WTC11 (cell line): ENCODE measurements around the gene FRMD4A. TPM values are rescaled to one million over a fixed set of nuclear protein-coding genes. Genes with fewer than 3 reads are reported as not detected.
A peak's percentile ranks its signal among the peaks of the same experiment; 100 is the strongest.

Source experiments
- ATAC-seq: fragments of 200-7000 bp; cut with Tn5 transposase; 2 replicates; pipeline ENCODE4 v1.10.0; 2021; ENCODE audit warnings: mild to moderate bottlenecking, moderate library complexity
- CTCF ChIA-PET: fragments of 300-600 bp; sonication (Branson Sonifier 250); formaldehyde crosslinking; loops from one replicate; lab custom pipeline; 2021; ENCODE audit warnings: antibody characterized with exemption; lab: Charles Lee
- POLR2A ChIA-PET: fragments of 350-600 bp; sonication (Branson Sonifier 250); formaldehyde crosslinking; loops from one replicate; lab custom pipeline; 2021; ENCODE audit warnings: antibody characterized with exemption; lab: Charles Lee
- DNase-seq: peaks from one replicate; pipeline ENCODE4 v3.0.0; 2021; ENCODE audit warnings: low spot score
- H3K27ac Mint-ChIP-seq: 2 replicates; pipeline ENCODE4 v1.8.0; 2021; ENCODE audit warnings: mixed read lengths
- H3K27me3 Mint-ChIP-seq: 2 replicates; pipeline ENCODE4 v1.8.0; 2021; ENCODE audit warnings: low read depth, mild to moderate bottlenecking, moderate library complexity, mixed read lengths
- H3K36me3 Mint-ChIP-seq: 2 replicates; pipeline ENCODE4 v1.8.0; 2021; ENCODE audit warnings: mixed read lengths
- H3K4me1 Mint-ChIP-seq: 2 replicates; pipeline ENCODE4 v1.8.0; 2022; ENCODE audit warnings: mixed read lengths
- H3K4me3 Mint-ChIP-seq: 2 replicates; pipeline ENCODE4 v1.8.0; 2021; ENCODE audit warnings: mild to moderate bottlenecking, moderate library complexity, mixed read lengths
- H3K9me3 Mint-ChIP-seq: 2 replicates; pipeline ENCODE4 v1.8.0; 2021; ENCODE audit warnings: mixed read lengths
- ATF1 ChIP-seq: sonication (generic); formaldehyde crosslinking; IDR thresholded peaks from 2 replicates; pipeline ENCODE4 v1.8.1; 2023; ENCODE audit warnings: mild to moderate bottlenecking, moderate library complexity, missing genetic modification reagents
- GABPB1 ChIP-seq: sonication (generic); formaldehyde crosslinking; IDR thresholded peaks from 2 replicates; pipeline ENCODE4 v1.8.1; 2023; ENCODE audit warnings: mild to moderate bottlenecking, missing genetic modification reagents
- RORB ChIP-seq: fragments of 250-450 bp; sonication (Bioruptor Pico); IDR thresholded peaks from 2 replicates; pipeline ENCODE4 v1.9.0; 2021; ENCODE audit warnings: mild to moderate bottlenecking
- SP1 ChIP-seq: sonication (generic); formaldehyde crosslinking; conservative IDR thresholded peaks from 2 replicates; pipeline ENCODE4 v1.8.1; 2022; ENCODE audit warnings: missing genetic modification reagents
- TEAD1 ChIP-seq: sonication (generic); formaldehyde crosslinking; IDR thresholded peaks from 2 replicates; pipeline ENCODE4 v1.8.0; 2022; ENCODE audit warnings: mild to moderate bottlenecking, missing genetic modification reagents
- ZBTB21 ChIP-seq: sonication (generic); formaldehyde crosslinking; IDR thresholded peaks from 2 replicates; pipeline ENCODE4 v1.8.1; 2023; ENCODE audit warnings: mild to moderate bottlenecking, missing genetic modification reagents, borderline replicate concordance
- ZNF317 ChIP-seq: sonication (generic); formaldehyde crosslinking; IDR thresholded peaks from 2 replicates; pipeline ENCODE4 v1.8.1; 2023; ENCODE audit warnings: low read depth, mild to moderate bottlenecking, moderate library complexity, missing genetic modification reagents, borderline replicate concordance
- total RNA-seq: library from RNA; stranded (reverse); gene quantifications from 3 replicates; pipeline ENCODE4 v1.2.3, GENCODE V29; 2021
- TF ChIP-seq, protein P1 (sequence below): fragments of 250-450 bp; sonication (Bioruptor Pico); IDR thresholded peaks from 2 replicates; pipeline ENCODE4 v1.9.0; 2021; ENCODE audit warnings: mild to moderate bottlenecking
- TF ChIP-seq, protein P2 (sequence below): sonication (generic); formaldehyde crosslinking; IDR thresholded peaks from 2 replicates; pipeline ENCODE4 v1.8.1; 2023; ENCODE audit warnings: mild to moderate bottlenecking, missing genetic modification reagents, moderate library complexity
- TF ChIP-seq, protein P3 (sequence below): sonication (generic); formaldehyde crosslinking; IDR thresholded peaks from 2 replicates; pipeline ENCODE4 v1.8.1; 2023; ENCODE audit warnings: mild to moderate bottlenecking, missing genetic modification reagents
- TF ChIP-seq, protein P4 (sequence below): fragments of 200-600 bp; IDR thresholded peaks from 2 replicates; pipeline ENCODE4 v1.8.0; 2022; ENCODE audit warnings: antibody characterized with exemption
- TF ChIP-seq, protein P5 (sequence below): sonication (generic); formaldehyde crosslinking; IDR thresholded peaks from 2 replicates; pipeline ENCODE4 v1.8.1; 2023; ENCODE audit warnings: mild to moderate bottlenecking, moderate library complexity, missing genetic modification reagents
- TF ChIP-seq, protein P6 (sequence below): sonication (generic); formaldehyde crosslinking; conservative IDR thresholded peaks from 2 replicates; pipeline ENCODE4 v1.8.1; 2023; ENCODE audit warnings: mild to moderate bottlenecking, low read depth, missing genetic modification reagents, moderate library complexity

The FRMD4A gene
- total RNA-seq, 1 experiment from 2014 or later = 35.5 TPM

DNA sequence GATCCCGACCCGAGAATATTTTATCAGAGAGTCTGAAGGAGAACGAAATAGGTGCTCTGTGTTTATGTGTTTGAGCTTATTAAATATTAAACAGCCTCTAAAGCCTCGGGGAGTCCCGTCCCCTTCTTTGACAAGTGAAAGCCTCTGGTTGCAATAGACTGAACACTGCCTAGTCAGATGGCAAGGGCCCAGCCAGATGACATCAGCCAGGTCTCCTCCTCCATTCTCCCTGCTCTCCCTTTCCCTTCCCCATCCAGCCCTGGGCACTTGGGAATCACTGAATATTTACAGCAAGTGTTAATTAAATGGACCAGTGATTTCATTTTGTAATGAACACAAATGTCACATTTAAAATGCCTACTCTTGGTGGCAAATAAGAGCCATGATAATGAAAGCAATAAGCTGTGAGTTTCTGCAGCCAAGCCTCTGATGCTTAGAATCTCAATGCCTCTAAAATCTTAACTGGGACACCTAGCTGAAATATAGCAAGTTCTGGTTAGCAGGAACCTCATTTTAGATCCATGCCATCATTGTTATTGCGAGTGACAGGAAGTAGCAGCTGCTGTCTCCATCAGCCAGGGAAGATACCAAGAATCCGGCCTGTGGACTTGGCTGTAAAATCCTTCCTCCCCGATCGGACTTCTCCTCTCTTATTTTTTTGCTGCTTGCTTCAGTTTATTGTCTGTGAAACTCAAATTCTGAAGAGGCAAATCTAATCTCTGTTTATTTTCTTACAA is 541.8 kb downstream of the FRMD4A start (continued):
- TF ChIP-seq, protein P1, sequence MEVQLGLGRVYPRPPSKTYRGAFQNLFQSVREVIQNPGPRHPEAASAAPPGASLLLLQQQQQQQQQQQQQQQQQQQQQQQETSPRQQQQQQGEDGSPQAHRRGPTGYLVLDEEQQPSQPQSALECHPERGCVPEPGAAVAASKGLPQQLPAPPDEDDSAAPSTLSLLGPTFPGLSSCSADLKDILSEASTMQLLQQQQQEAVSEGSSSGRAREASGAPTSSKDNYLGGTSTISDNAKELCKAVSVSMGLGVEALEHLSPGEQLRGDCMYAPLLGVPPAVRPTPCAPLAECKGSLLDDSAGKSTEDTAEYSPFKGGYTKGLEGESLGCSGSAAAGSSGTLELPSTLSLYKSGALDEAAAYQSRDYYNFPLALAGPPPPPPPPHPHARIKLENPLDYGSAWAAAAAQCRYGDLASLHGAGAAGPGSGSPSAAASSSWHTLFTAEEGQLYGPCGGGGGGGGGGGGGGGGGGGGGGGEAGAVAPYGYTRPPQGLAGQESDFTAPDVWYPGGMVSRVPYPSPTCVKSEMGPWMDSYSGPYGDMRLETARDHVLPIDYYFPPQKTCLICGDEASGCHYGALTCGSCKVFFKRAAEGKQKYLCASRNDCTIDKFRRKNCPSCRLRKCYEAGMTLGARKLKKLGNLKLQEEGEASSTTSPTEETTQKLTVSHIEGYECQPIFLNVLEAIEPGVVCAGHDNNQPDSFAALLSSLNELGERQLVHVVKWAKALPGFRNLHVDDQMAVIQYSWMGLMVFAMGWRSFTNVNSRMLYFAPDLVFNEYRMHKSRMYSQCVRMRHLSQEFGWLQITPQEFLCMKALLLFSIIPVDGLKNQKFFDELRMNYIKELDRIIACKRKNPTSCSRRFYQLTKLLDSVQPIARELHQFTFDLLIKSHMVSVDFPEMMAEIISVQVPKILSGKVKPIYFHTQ (CRISPR knock-in tag) = no peak
- TF ChIP-seq, protein P2, sequence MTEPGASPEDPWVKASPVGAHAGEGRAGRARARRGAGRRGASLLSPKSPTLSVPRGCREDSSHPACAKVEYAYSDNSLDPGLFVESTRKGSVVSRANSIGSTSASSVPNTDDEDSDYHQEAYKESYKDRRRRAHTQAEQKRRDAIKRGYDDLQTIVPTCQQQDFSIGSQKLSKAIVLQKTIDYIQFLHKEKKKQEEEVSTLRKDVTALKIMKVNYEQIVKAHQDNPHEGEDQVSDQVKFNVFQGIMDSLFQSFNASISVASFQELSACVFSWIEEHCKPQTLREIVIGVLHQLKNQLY (CRISPR knock-in tag) = no peak
- TF ChIP-seq, protein P3, sequence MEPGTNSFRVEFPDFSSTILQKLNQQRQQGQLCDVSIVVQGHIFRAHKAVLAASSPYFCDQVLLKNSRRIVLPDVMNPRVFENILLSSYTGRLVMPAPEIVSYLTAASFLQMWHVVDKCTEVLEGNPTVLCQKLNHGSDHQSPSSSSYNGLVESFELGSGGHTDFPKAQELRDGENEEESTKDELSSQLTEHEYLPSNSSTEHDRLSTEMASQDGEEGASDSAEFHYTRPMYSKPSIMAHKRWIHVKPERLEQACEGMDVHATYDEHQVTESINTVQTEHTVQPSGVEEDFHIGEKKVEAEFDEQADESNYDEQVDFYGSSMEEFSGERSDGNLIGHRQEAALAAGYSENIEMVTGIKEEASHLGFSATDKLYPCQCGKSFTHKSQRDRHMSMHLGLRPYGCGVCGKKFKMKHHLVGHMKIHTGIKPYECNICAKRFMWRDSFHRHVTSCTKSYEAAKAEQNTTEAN (CRISPR knock-in tag) = no peak
- TF ChIP-seq ZNF317 (CRISPR knock-in tag) (no peak), RORB (no peak), ATF1 (CRISPR knock-in tag) (no peak), SP1 (CRISPR knock-in tag) (no peak)
- TF ChIP-seq, protein P4, sequence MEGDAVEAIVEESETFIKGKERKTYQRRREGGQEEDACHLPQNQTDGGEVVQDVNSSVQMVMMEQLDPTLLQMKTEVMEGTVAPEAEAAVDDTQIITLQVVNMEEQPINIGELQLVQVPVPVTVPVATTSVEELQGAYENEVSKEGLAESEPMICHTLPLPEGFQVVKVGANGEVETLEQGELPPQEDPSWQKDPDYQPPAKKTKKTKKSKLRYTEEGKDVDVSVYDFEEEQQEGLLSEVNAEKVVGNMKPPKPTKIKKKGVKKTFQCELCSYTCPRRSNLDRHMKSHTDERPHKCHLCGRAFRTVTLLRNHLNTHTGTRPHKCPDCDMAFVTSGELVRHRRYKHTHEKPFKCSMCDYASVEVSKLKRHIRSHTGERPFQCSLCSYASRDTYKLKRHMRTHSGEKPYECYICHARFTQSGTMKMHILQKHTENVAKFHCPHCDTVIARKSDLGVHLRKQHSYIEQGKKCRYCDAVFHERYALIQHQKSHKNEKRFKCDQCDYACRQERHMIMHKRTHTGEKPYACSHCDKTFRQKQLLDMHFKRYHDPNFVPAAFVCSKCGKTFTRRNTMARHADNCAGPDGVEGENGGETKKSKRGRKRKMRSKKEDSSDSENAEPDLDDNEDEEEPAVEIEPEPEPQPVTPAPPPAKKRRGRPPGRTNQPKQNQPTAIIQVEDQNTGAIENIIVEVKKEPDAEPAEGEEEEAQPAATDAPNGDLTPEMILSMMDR = no peak

DNA sequence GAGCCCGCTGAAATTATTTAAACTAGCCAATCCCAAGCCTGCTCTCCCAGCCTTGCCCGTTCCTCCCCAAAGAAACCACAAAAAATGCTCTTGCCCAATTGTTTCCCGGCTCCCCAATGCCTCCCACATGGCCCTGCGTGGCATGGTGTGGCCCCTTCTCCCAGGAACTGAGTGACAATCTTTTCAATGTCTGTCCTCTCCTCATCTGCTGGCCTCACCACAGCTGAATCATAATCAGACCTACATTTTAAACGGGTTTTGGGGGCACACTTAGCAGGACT is 542.5 kb downstream of the FRMD4A start:
- TF ChIP-seq, protein P5, sequence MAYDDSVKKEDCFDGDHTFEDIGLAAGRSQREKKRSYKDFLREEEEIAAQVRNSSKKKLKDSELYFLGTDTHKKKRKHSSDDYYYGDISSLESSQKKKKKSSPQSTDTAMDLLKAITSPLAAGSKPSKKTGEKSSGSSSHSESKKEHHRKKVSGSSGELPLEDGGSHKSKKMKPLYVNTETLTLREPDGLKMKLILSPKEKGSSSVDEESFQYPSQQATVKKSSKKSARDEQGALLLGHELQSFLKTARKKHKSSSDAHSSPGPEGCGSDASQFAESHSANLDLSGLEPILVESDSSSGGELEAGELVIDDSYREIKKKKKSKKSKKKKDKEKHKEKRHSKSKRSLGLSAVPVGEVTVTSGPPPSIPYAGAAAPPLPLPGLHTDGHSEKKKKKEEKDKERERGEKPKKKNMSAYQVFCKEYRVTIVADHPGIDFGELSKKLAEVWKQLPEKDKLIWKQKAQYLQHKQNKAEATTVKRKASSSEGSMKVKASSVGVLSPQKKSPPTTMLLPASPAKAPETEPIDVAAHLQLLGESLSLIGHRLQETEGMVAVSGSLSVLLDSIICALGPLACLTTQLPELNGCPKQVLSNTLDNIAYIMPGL (CRISPR knock-in tag) = no peak
- TF ChIP-seq TEAD1 (CRISPR knock-in tag) (no peak), ZBTB21 (CRISPR knock-in tag) (no peak), GABPB1 (no peak)
- no peak for ATAC-seq
- Mint-ChIP-seq H3K27ac (peak overlapping the region; percentile 61), H3K4me3 (no peak overlapping the region), H3K36me3 (no peaks in the 10 kb centered on the region), H3K4me1 (peaks cover 18% of the 10 kb centered on the region), H3K27me3 (no peaks in the 10 kb centered on the region), H3K9me3 (no peaks in the 10 kb centered on the region)
- CTCF ChIA-PET = interaction anchor here (1.3 kb wide), 1 partner anchor 306 kb away, joined by 3 read pairs; no protein-coding TSS in a partner anchor
- DNase-seq = no peak
- POLR2A ChIA-PET = no interaction called here

DNA sequence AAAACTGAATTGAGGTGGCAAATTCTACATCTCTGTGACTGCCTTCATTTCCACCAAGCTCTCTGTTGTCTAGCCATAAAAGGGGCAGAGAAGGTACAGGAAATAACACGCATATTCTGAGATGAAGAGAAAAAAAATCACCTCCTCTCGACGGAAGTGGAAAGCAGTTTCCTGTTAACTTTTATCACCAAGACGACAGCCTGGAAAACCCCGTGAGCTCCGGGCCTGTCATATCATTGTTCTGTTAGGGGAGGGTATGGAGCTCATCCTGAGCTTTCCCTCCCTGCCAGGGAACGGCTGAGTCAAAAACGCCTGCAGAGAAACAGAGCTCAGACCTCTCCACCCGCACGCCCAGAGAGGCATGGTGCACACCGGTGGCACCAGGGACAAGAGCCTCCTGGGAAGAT is 543.7 kb downstream of the FRMD4A start:
- Mint-ChIP-seq H3K36me3 (no peaks in the 10 kb centered on the region), H3K4me1 (peaks cover 18% of the 10 kb centered on the region), H3K27ac (no peak overlapping the region), H3K9me3 (no peaks in the 10 kb centered on the region)
- CTCF ChIA-PET = interaction anchor here (0.9 to 1.2 kb wide), 5 partner anchors 44 to 414 kb away, joined by 3 to 5 read pairs (median 4); no protein-coding TSS in a partner anchor
- no peak for DNase-seq
- TF ChIP-seq, protein P6, sequence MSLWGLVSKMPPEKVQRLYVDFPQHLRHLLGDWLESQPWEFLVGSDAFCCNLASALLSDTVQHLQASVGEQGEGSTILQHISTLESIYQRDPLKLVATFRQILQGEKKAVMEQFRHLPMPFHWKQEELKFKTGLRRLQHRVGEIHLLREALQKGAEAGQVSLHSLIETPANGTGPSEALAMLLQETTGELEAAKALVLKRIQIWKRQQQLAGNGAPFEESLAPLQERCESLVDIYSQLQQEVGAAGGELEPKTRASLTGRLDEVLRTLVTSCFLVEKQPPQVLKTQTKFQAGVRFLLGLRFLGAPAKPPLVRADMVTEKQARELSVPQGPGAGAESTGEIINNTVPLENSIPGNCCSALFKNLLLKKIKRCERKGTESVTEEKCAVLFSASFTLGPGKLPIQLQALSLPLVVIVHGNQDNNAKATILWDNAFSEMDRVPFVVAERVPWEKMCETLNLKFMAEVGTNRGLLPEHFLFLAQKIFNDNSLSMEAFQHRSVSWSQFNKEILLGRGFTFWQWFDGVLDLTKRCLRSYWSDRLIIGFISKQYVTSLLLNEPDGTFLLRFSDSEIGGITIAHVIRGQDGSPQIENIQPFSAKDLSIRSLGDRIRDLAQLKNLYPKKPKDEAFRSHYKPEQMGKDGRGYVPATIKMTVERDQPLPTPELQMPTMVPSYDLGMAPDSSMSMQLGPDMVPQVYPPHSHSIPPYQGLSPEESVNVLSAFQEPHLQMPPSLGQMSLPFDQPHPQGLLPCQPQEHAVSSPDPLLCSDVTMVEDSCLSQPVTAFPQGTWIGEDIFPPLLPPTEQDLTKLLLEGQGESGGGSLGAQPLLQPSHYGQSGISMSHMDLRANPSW = no peak
- TF ChIP-seq, all 79 proteins: peak for 0
- H3K27me3 Mint-ChIP-seq = no peaks in the 10 kb centered on the region
- no peak for ATAC-seq
- no peak overlapping the region for H3K4me3 Mint-ChIP-seq
- POLR2A ChIA-PET = interaction anchor here (0.5 to 0.7 kb wide), 2 partner anchors 86 to 175 kb away, joined by 3 read pairs; no protein-coding TSS in a partner anchor
